HepG2 (cell line): Measurements from ENCODE around the gene KCNJ6. TPM values are rescaled to one million over a fixed set of nuclear protein-coding genes. Genes with fewer than 3 reads are reported as not detected.

ENCODE experiments used
- ATAC-seq: fragments of 200-7000 bp; cut with Tn5 transposase; 3 replicates; pipeline ENCODE4 v1.9.1; 2020; ENCODE audit warnings: mild to moderate bottlenecking, moderate library complexity
- BruUV-seq: library from RNA; stranded (reverse); fragments of 400-500 nt; replicated peaks from 2 replicates; lab custom pipeline; 2021; lab: Mats Ljungman, UMichigan
- CTCF ChIA-PET: fragments of 300-600 bp; formaldehyde crosslinking; extraction: SDS; loops from one replicate; lab custom pipeline; 2021; ENCODE audit warnings: low total read pairs, inconsistent platforms, low intra/inter-chr PET ratio; lab: Yijun Ruan, JAX
- POLR2A ChIA-PET: fragments of 350-600 bp; sonication (Branson Sonifier 250); formaldehyde crosslinking; loops from one replicate; lab custom pipeline; 2020; ENCODE audit warnings: antibody characterized with exemption, inconsistent platforms; lab: Yijun Ruan, JAX
- DNase-seq: peaks from one replicate; pipeline ENCODE4 v3.0.0-alpha.2; 2015; ENCODE audit warnings: low spot score
- FAIRE-seq: peaks from 3 replicates; lab custom pipeline; 2011; peaks lifted over from hg19 to GRCh38; lab: Jason Lieb, UNC
- H2AFZ ChIP-seq: one replicate; pipeline ENCODE4 v1.6.1; 2011; ENCODE audit warnings: low read length, inconsistent platforms
- H3K27ac ChIP-seq: fragments of 300-600 bp; 3 replicates; pipeline ENCODE4 v1.8.0; 2011; ENCODE audit warnings: mixed run types, mild to moderate bottlenecking, mixed read lengths, low read length, inconsistent platforms; ENCODE audit not compliant: insufficient read depth; ENCODE audit errors: extremely low read length
- H3K27me3 ChIP-seq, 2 experiments: fragments of 200-600 bp in 1 of 2; 2 replicates in 1 of 2; 3 replicates in 1 of 2; pipeline versions ENCODE4 v1.6.0 to v1.8.0; 2011; ENCODE audit warnings: low read length in 2 of 2, mild to moderate bottlenecking in 2 of 2, moderate library complexity in 2 of 2, inconsistent platforms in 1 of 2; ENCODE audit not compliant: insufficient read depth in 2 of 2, control insufficient read depth in 1 of 2
- H3K36me3 ChIP-seq, 2 experiments: fragments of 200-600 bp in 1 of 2; replicated peaks in 1 of 2; 2 replicates in 1 of 2; 3 replicates in 1 of 2; pipeline versions ENCODE4 v1.5.1 to v1.8.0; 2011; ENCODE audit warnings: low read length in 2 of 2, inconsistent platforms in 1 of 2; ENCODE audit not compliant: insufficient read depth in 2 of 2, control insufficient read depth in 1 of 2
- H3K4me1 ChIP-seq: 2 replicates; pipeline ENCODE4 v1.5.1; 2012; ENCODE audit warnings: low read length, inconsistent platforms; ENCODE audit not compliant: insufficient read depth
- H3K4me2 ChIP-seq: 2 replicates; pipeline ENCODE4 v1.6.0; 2011; ENCODE audit warnings: low read depth, low read length, inconsistent platforms
- H3K4me3 ChIP-seq, 3 experiments: fragments of 200-600 bp in 1 of 3; sonication (generic), shearing (Covaris generic) in 1 of 3; replicated peaks in 1 of 3; 2 replicates each; pipeline ENCODE4 v1.5.1; 2011 to 2016; ENCODE audit warnings: low read length in 3 of 3, inconsistent platforms in 2 of 3, low read depth in 2 of 3, mild to moderate bottlenecking in 2 of 3, control low read depth in 1 of 3, mixed read lengths in 1 of 3; ENCODE audit not compliant: insufficient read depth in 1 of 3
- H3K79me2 ChIP-seq: one replicate; pipeline ENCODE4 v1.6.1; 2011; ENCODE audit warnings: low read length, inconsistent platforms; ENCODE audit not compliant: insufficient read depth
- H3K9ac ChIP-seq: 2 replicates; pipeline ENCODE4 v1.6.0; 2011; ENCODE audit warnings: mild to moderate bottlenecking, low read depth, low read length, inconsistent platforms; ENCODE audit not compliant: insufficient read depth
- H3K9me3 ChIP-seq: 2 replicates; pipeline ENCODE4 v1.5.1; 2012; ENCODE audit warnings: mild to moderate bottlenecking, low read length
- H4K20me1 ChIP-seq: 2 replicates; pipeline ENCODE4 v1.6.0; 2011; ENCODE audit warnings: inconsistent platforms, mild to moderate bottlenecking, low read length, moderate library complexity; ENCODE audit not compliant: insufficient read depth
- AGO1 ChIP-seq: fragments of 200-400 bp; formaldehyde crosslinking; IDR thresholded peaks from 2 replicates; pipeline ENCODE4 v1.6.1; 2017; ENCODE audit warnings: mild to moderate bottlenecking, low read depth, low read length, moderate library complexity; ENCODE audit not compliant: poor library complexity, severe bottlenecking
- HNF4A ChIP-seq: sonication (generic); formaldehyde crosslinking; IDR thresholded peaks from 2 replicates; pipeline ENCODE4 v1.4.0; 2020; ENCODE audit warnings: missing genetic modification reagents
- HNRNPL ChIP-seq: fragments of 200-400 bp; formaldehyde crosslinking; IDR thresholded peaks from 2 replicates; pipeline ENCODE4 v1.6.1; 2017; ENCODE audit warnings: mild to moderate bottlenecking, low read depth, low read length
- MAX ChIP-seq: IDR thresholded peaks from 2 replicates; pipeline ENCODE4 v1.6.1; 2012; ENCODE audit warnings: inconsistent platforms
- TAF1 ChIP-seq: sonication (generic); formaldehyde crosslinking; IDR thresholded peaks from 2 replicates; pipeline ENCODE4 v1.4.0; 2020; ENCODE audit warnings: missing genetic modification reagents
- TMF1 ChIP-seq: sonication (generic); formaldehyde crosslinking; IDR thresholded peaks from 2 replicates; pipeline ENCODE4 v1.8.1; 2022; ENCODE audit warnings: low read depth, missing genetic modification reagents
- ZBTB10 ChIP-seq: sonication (generic); formaldehyde crosslinking; IDR thresholded peaks from 2 replicates; pipeline ENCODE4 v1.4.0; 2020; ENCODE audit warnings: missing genetic modification reagents, borderline replicate concordance
- ZBTB20 ChIP-seq: sonication (generic); formaldehyde crosslinking; IDR thresholded peaks from 2 replicates; pipeline ENCODE4 v1.8.1; 2023; ENCODE audit warnings: missing genetic modification reagents, low read depth, mild to moderate bottlenecking, borderline replicate concordance
- ZEB1 ChIP-seq: IDR thresholded peaks from 2 replicates; pipeline ENCODE4 v1.6.1; 2012; ENCODE audit warnings: mild to moderate bottlenecking, low read depth, inconsistent platforms; ENCODE audit not compliant: insufficient replicate concordance
- ZKSCAN5 ChIP-seq: sonication (generic); formaldehyde crosslinking; IDR thresholded peaks from 2 replicates; pipeline ENCODE4 v1.5.1; 2020; ENCODE audit warnings: mild to moderate bottlenecking, missing genetic modification reagents
- ZSCAN21 ChIP-seq: sonication (generic); formaldehyde crosslinking; IDR thresholded peaks from 2 replicates; pipeline ENCODE4 v1.8.0; 2022; ENCODE audit warnings: mild to moderate bottlenecking, missing genetic modification reagents, moderate library complexity, borderline replicate concordance
- ZSCAN9 ChIP-seq: IDR thresholded peaks from 2 replicates; pipeline ENCODE4 v1.6.1; 2016; ENCODE audit warnings: borderline replicate concordance
- WGBS: methylation state at CpG from one replicate; pipeline ENCODE4 v1.1.6; 2017; ENCODE audit warnings: low lambda C conversion rate; 5-methylcytosine and 5-hydroxymethylcytosine counted together
- in situ Hi-C: cut with HindIII; loops from 2 replicates; pipeline ENCODE4 v1.10.0; 2017; ENCODE audit warnings: low pct_unique_long_range_greater_than_20kb; ENCODE audit not compliant: extremely low pct_ligation_motif_present
- intact Hi-C: fragments of 100-400 bp; cut with micrococcal nuclease; formaldehyde crosslinking; loops from one replicate; pipeline ENCODE4 v1.10.0; 2022; ENCODE audit not compliant: unreplicated experiment
- polyA plus RNA-seq, 8 experiments: library from polyadenylated mRNA; depleted of rRNA in 3 of 8; stranded (reverse) in 7 of 8; unstranded in 1 of 8; fragments of >200 nt; fragmentation: Illumina TruSeq in 4 of 8; extraction: Trizol in 4 of 8; gene quantifications; 2 replicates each; pipeline versions ENCODE4 v1.2.1 to v1.2.3, GENCODE V29; 2011 to 2016; ENCODE audit warnings: low read depth in 4 of 8, missing spikeins in 1 of 8, mixed read lengths in 1 of 8; ENCODE audit not compliant: insufficient read depth in 1 of 8
- total RNA-seq, 5 experiments: library from RNA; depleted of rRNA; stranded (reverse); fragments of >200 nt; fragmentation: Illumina TruSeq; extraction: Trizol; gene quantifications; 2 replicates each; pipeline ENCODE4 v1.2.3, GENCODE V29; 2016; ENCODE audit warnings: low read depth in 1 of 5

The KCNJ6 gene
- total and polyA plus RNA-seq, 2 of the 13 experiments (the other 11 are each of a cell fraction or from before 2014, with no cell fraction given): not detected

- FAIRE-seq: no peak
- H3K4me2 ChIP-seq: no peak overlapping the region
- H3K27ac ChIP-seq: no peak overlapping the region
- no peaks in the 10 kb centered on the region for H3K4me1 ChIP-seq
- no peak overlapping the region for H3K4me3 ChIP-seq
- H4K20me1 ChIP-seq: no peaks in the 10 kb centered on the region
- CTCF ChIA-PET: no interaction called here
- no peak for ATAC-seq
- intact Hi-C loops: no loop called here
- no peak for DNase-seq
- no TSS peak for BruUV-seq
- TF ChIP-seq HNRNPL (no peak), ZSCAN21 (CRISPR knock-in tag) (no peak), TAF1 (CRISPR knock-in tag) (no peak), HNF4A (no peak), ZKSCAN5 (CRISPR knock-in tag) (no peak), ZSCAN9 (CRISPR knock-in tag) (no peak), MAX (no peak), AGO1 (no peak), ZBTB10 (no peak), ZBTB20 (CRISPR knock-in tag) (no peak), ZEB1 (no peak), TMF1 (no peak)
- TF ChIP-seq, all 625 proteins: peak for 0
- Histone ChIP-seq H3K79me2 (no peaks in the 10 kb centered on the region), H3K9me3 (no peaks in the 10 kb centered on the region), H3K27me3 (no peaks in the 10 kb centered on the region), H3K36me3 (no peaks in the 10 kb centered on the region), H3K9ac (no peak overlapping the region), H2AFZ (no peak overlapping the region)
- POLR2A ChIA-PET: no interaction called here
- WGBS: 0% methylated on average over 1 of the region's 3 CpGs
- in situ Hi-C loops: no loop called here
Observed at GRCh38 chr21:37821786-37822450, 94.3 kb downstream of the KCNJ6 start.
